ENCODE results near the gene HMGB4.
A peak's percentile ranks its signal among the peaks of the same experiment; 100 is the strongest.

The HMGB4 gene, protein sequence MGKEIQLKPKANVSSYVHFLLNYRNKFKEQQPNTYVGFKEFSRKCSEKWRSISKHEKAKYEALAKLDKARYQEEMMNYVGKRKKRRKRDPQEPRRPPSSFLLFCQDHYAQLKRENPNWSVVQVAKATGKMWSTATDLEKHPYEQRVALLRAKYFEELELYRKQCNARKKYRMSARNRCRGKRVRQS

DNA sequence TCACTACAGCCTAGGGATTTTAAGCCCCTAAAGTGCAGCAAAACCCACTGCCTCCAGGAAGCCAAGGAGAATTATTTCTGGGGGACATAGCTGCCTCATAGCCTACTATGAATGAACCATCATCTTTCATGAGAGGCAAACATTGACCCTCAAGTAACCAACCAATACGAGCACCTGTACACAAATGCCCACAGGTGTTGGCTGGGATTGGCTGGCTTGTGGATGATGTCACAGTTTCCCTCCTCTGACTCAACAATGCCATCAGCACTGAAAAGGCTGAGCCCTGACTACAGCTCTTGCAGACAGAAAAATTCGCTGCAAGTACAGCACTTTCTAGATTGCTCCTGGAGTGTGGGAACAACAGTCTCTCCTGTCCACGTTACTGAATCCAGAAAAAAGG is at the start of gene HMGB4:
HMGB4 (plus strand) TSS at position 301 of the 400 bp plus-strand sequence. CDS start 113 bp downstream, outside the sequence.
- no peak for DNase-seq

DNA sequence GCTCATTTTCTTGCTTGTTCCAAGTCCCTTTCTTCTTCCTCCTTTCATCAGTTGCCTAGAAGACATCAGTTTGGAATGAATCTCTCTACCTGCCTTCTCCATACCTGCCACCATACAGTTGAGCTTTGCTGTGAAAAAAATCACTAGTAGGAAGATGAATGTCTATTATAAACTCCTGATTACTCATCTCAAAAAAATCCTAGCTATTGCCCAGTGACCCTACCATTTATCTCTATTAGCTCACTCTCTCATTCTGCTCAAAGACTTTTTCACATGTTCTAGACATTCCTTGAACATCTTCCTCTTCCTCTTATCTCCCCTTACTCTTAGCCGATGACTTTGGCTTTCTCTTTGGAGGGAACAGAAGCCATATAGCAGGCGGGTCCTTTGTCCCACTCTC is 49.7 kb upstream of the HMGB4 start:
- DNase-seq = peak; percentile 39

DNA sequence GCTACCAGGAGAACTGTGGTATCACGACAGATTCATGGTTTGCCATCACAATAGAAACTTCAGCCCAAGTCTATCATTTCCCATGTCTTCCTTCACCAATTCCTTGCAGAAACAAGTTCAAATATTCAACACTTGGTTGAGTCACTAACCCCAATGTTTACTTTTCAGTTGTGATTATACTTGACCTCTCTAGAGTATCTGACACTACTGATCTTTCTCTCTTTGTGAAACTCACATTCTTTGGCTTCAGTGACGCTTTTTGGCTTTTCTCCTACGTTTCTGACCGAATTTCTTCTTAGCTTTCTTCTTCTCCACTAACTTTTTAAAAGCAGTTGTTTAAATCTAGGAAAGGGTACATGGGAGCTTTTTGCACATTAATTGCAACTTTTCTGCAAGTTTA is 48.8 kb upstream of the HMGB4 start:
- peak; percentile 67 for DNase-seq

DNA sequence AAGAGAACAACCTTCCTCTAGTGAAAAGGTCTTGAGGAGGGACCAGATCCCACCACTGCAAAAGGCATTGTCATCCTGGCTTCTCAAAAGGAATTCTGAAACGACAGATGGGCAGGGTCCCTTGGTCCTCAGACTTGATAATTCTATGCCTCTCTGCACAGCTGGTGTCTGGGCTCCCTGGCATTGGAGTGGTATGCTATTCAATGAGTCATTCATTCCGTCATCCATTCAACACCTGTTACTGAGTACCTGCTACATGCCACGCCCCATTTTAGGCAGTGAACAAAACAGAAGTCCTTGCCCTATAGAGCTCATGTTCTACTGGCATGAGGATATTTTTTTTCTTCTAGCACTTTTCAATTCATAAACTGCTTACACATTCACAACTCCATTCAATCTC is 45.8 kb upstream of the HMGB4 start:
- DNase-seq = no peak

DNA sequence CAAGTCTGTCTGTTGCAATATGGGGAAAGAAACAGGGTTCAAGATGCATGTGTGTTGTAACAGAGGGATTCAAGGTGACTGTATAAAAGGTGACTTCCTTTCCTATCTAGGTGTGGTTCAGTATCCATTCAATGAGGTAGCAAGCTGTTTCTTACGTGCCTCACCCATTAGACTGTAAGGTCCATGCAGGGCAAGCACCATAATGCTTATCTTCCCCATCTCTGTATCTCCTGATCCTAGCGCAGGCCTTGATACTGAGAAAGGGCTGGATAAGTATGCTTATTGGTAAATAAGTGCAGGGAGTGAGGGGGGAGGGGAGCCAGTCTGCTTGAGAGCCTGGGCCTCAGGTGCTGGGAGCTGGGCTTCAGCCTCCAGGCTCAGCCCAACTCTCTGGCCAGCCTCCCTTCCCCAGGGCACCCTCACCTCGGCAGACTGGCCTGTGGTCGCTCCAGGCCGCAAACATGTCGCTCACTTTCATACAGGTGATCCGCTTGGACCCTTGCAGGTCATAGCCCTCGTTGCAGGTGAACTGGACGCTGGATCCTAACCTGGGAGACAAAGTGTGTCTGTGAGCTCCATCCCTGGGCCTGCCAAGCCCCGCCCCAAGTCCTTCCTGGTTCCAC is 44.5 kb upstream of the HMGB4 start:
- no peak for DNase-seq

DNA sequence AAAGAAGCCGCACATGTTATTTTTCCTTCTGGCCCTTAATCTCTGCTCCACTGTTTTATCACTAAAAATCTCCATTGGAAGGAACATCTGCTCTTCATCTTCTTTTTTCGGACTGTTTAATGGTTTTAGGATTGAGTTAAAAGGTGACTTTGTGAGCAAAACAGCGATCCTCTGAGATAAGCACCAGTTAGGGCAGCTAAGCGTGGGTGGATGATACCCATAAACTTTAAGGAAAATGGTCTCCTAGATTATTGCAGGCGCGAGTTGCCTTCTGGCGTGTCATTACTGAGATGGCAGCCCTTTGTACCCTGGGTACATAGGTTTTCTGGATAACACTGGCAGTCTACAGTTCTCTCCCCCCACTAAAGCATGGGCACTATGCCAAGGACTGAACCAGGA is 44.0 kb upstream of the HMGB4 start:
- DNase-seq = no peak

DNA sequence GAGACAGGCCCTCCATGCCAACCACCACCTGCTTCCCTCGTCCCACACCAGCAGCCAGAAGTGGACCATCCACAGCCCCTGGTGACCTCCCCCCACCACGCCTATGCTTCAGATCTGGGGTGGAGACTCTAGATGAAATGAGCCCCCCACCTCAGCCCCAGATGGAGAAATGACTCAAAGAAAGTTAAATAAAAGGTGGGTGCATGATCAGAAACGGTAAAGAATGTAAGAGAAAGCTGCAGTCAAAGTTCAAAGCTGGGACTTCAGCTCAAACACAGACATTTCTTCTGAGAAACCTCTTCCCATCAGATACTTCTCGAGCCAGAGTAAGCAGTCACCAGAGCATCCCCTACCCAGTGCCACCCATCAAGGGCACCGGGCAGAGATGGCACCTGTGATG is 43.1 kb upstream of the HMGB4 start:
- DNase-seq = no peak

DNA sequence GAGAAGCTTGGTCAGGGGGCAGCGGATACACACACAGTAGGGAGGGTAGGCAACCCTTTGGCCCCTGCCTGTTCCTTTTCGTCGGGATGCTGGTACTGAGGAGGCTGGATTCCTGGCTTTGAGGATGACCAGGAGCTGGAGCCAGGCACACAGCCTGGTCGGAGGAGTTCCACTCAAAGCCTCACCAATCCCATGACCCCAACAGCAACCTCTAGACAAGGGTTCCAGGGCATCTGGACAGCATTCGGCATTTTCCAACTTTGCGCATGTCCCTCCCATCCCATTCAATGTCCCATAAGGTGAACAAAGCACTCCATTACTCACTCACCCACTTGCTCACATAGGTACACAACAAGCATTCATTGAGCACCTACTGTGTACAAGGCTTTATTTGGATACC is 42.6 kb upstream of the HMGB4 start:
- DNase-seq = no peak

DNA sequence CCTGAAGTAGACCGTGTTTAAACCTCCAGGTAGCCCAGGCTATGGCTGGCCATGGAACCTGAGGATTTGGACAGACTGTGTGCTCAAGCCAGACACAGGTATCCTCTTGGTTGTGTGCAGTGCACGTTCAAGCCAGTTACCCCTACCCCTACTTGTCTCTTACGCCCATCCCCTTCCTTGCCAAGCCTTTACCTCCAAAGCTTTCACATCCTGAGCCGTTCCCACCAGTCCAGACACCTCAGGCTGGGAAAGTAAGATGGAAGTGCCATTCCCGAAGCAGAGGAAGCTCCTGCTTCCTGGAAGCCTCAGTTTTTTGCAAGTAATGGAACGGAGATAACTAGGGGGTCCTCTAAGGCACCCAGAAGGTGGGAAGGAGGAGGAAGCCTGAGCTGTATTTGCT is 41.5 kb upstream of the HMGB4 start:
- DNase-seq = no peak

DNA sequence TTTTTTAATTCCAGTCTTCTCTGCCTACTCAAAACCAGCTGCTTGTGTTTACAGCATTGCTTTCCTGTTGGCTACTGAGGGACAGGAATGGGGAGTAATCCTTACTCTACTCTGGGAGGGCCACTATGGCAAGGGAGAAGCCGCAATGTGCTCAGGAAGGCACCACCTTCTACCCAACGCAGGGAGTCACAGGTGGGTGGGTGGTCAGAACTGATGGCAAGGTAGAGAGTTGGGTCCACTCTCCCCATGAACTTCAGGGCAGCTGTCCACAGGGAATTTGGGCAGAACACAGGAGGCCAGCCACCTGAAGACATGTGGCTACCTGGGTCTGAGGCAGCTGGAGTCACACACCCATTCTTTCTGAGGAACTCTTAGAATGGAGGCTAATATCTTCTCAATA is 40.5 kb upstream of the HMGB4 start:
- DNase-seq = no peak

DNA sequence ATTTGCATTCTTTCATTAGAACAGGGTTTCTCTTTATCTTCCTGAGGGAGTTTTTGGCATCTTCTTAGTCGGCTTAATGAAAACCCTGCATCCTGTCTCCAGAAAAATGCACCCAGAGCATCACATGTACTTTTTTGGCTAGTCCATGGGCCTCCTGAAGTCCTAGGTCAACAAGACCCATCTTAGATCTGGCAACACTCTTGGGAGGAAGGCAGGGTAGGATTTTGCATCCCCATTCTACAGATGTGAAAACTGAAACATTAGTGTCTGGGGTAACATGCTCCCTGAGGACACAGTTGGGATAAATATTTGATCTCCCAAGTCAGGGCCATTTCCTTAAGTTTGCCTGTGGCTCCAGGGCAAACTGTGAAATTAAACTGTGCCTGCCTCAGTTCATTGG is 40.0 kb upstream of the HMGB4 start:
- no peak for DNase-seq

DNA sequence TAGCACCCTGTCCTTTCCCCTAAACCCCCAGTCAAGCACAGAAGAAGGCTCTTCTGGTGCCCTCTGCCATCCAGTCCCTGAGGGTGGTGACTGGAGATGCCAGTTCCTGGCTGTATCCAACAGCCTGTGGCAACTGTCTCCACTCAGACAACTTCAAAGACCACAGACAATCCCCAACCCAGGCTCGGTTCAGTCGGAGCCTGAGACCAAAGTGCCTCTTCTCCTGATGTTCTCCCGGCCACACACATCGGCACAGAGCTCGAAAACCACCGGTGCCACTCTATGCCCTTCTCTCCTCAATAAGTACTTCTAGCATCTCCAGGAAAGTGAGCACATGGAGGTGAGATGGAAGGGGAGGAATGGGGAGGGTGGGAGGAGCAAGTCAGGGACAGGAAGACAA is 39.6 kb upstream of the HMGB4 start:
- no peak for DNase-seq

DNA sequence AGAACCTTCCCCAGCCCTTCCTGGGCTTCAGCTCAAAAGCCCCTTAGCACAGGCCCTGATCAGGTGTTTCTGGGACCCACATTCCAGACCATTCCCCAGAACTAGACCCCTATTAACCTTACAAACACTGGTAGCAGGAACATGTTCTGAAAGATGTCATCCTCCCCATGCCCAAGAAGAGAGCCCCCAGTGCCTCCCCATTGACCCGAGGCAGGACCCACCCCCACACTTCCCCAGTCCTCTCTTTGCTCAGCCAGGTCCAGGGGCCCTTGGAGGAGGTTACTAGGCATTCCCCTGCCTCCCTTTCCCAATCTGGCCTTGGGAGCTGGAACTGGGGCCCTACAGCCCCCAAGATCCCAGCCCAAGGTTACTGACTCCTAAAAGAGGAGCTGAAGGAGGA is 38.9 kb upstream of the HMGB4 start:
- no peak for DNase-seq

DNA sequence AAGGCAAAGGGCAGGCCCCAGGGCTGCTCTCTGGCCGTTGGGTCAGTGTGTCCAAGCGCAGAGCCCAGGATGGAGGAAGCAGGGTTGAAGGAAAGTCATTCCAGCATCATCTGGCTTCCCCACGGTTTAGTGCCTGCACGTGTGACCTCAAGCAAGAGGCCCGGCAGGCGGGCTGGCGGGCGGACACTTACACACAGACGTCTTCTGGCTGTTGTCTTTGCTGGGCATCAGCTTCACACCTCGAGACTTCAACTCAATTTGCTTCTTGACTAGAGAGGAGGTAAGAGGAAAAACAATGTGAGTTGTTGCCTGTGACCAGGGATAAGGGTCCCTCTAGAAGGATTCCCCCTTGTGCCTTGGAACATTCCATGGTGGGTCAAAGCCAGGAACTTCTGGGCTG is 38.4 kb upstream of the HMGB4 start:
- no peak for DNase-seq

DNA sequence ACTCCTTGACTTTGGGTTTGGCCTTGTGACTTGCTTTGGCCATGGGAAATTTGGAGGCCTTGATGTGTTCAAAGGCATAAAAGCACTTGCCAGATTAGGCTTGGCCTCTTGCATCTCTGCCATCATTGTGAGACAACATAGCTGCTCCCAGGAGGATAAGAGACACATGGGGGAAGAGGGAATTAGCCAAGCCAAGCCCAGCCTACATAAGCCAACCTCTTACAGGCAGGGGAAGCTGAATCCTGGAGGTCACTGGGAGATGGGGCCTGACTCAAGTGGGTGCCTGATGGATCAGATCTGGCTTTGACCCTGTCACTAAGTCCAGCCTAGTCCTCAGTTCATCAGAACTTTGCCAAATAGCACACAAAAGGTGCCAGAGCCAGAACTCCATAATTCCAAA is 37.6 kb upstream of the HMGB4 start:
- no peak for DNase-seq

DNA sequence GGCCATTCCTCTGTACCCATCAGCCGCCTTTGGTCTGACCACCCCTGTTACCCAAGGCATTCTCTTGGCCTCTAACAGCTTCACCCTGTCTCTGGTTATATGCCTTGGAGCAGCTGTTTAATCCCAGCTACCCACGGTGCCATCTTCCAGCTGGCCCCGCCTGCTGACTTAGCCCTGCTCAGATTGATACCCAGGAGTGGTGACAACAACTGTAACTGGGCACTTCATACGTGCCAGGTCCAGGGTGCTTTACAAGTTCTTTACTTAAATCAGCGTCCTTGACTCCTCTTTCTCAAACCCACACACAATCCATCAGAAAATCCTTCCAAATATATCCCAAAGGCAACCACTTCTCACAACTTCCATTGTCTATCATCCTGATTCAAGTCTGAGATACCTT is 37.2 kb upstream of the HMGB4 start:
- DNase-seq = no peak

DNA sequence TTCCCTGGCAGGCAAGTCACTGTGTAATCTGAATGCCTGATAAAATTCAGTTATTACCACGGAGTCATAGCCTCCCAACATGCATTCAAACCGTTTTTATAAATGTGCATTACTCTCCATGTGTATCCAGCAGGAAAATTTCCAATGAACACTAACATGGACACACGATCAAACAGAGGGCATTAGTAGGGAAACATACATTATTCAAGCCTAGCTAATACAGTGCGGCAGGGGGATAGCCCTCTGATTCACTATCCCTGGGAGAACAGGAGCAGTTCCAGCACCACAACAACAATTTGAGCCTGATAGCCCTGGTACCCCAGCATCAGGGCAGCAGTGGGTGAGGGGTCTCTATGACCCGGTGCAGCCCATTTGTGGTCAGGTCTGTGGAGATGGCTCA is 35.8 kb upstream of the HMGB4 start:
- DNase-seq = no peak

DNA sequence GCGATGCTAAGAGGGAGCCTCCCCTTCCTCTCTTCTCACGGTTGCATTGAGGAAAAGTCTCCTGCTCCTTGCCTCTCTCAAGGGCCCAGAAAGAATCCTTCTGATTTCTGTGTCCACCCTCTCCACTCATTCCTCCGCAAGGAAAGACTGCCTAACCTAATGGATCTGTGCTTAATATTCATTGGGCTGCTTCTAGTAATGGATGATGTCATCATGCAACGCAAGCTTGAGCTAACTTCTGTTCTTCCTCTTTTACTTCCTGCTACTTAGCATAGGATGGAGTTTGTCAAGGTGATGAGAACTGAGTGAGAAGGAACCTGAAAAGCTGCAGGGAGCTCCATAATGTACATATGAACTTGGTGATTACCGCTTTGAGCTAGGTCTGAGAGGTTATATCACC is 35.2 kb upstream of the HMGB4 start:
- no peak for DNase-seq

DNA sequence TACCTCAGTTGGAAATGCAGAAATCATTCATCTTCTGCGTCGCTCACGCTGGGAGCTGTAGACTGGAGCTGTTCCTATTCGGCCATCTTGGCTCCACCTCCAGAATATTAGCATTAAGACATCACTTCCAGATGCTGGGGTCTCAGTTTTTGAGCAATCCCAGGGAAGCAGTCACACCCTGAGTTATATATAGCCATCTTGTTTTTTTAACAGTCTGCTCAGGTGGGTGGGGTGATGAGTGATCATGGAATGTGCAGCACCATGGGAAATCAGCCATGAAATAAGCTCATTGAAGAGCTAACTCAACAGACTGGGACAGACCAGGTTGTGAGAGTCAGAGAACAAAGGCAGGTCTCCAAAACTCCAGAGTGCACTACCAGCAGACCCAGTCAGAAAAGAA is 27.0 kb upstream of the HMGB4 start:
- peak; percentile 28 for DNase-seq

DNA sequence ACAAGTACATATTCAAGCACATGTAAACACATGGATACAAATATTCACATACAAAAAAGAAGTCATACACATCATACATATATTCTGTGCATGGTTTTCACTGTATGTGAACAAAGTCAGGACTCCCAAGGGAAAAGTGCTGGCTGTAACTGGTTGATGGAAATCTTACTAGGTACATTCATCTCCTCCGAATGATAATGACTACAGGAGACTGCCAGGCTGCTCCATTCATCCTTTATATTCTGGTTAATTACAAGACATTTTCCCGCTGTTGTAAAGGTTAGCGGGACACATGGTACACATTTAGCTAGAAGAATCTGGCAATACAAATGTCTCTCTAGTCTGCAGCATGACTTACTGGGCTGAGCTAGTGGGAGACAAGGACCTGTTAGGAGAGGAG is 26.2 kb upstream of the HMGB4 start:
- DNase-seq = no peak

DNA sequence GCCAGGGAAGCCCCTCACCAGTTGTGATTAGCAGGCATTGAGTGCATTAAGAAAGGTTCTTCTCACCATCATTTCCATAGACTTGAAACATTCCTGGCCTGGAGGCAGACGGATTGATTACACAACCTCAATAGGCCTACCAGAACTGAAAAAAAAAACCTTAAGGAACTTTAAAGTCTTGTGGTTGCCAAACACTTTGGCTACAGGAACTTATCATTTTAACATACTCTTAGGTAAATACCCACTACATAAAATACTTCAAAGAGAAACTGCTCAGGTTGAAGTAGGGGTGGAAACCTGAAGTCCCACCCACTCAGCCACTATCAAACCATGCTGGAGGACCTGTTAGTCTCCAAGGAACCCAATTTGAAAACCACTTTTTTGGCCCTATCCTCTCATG is 22.4 kb upstream of the HMGB4 start:
- peak; percentile 18 for DNase-seq

DNA sequence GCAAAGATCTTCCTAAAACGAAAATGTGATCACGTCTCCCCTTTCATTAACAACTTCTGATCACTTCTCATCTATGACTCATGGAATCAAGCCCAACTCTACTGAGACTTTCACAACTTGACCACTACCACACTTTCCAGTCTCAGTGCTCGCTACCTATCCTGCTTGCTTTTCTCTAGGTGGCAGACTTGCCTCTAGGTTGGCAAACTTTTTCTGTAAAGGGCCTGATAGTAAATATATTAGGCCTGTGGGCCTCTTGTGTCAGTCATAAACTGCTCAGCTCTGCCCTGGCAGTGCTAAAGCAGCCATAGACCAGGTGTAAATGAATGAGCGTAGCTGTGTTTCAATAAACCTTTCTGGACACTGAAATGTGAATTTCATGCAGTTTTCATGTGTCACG is 21.5 kb upstream of the HMGB4 start:
- no peak for DNase-seq

DNA sequence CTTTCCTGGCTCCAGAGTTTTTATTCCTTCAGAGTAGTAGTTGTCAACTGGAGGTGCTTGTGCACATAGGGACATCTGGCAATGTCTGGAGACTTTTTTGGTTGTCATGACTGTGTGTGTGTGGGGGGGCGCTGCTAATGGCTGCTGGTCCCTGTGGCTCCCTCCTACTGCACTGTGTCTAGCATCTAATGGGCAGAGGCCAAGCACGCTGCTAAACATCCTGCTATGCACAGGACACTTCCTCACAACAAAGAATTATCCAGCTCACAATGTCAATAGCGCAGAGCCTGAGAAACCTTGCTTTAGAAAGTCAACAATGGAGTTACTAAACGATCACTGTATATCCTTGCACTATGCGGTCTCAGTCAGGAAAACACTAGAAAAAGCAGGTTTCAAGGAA is 19.7 kb upstream of the HMGB4 start:
- no peak for DNase-seq

DNA sequence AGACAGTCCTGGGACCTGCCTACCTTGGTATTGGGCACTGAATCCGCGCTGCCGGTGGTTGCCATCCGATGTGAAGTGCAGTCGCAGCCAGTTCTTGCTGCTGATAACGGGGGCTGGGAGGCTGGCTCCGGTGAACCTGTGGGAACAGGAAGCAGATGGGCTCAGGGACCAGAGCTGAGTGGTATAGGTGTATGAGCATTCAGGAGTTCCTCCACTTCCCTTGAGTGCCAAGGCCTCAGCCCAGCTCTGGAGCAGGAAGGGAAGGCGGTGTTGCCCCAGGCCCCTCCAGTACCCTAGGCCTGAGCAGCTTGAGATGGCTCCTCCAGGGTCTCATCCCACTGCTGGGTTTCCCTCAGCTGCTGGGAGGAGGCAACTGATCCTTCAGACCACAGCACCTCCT is 17.0 kb upstream of the HMGB4 start:
- no peak for DNase-seq

DNA sequence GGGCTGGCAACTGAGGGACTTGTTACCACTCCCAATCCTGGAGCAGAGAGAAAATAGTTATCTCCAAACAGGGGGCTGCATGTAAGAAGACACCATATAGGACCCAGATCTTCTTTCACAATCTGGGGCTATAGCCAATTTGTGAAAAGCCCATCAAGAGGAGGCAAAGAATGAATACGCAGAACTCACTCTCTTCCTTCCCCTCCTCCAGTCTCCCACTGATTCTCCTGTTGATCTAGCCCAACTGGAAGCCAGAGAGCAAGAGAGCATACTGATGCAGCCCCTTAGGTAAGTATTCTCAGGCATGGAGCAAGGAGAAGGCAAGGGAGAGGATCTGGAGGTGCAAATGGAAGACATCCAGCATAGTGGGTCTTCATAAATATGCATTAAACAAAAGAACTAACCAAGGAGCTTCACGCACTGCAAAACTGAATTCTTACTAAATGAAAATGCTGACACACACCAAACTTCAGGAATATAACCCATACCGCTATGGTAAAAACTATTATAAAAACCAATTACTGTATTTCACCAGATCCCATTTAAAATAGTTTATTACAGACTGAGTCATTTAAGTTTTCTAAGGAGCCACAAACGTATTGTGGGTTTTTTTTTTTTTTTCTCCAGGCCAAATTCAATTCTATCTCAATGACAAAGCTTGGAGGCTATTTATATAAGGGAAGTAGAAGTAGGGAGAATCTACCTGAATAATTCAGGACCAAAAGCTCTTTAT is 15.5 kb upstream of the HMGB4 start:
- DNase-seq = peak; percentile 53

Measured in fibroblast of upper back skin (primary cell).